GM18870 (cell line): ENCODE data around the gene DOCK2.

Source experiments
- ATAC-seq: cut with Tn5 transposase; IDR thresholded peaks from one replicate; pipeline ENCODE4 v1.9.1; 2021; ENCODE audit warnings: moderate library complexity; ENCODE audit not compliant: unreplicated experiment

DOCK2 gene

DNA sequence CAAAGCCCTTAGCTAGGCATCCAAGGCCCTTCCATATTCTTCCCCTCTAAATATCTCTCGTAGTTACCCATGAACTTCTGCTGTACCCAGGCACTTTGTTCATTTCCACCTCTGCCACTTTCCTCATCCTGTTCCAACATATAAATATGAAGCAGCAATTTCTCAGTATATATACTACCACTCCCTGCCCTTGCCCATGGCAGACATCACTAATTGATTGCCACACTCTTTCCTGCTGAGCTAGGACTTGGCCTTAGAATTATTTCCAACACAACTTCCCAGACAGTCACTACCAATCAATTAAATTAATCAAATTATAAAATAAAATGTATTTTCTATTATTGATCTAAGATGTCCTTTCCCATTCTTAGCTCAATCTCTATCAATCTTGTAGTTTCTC lies 334.7 kb downstream of the DOCK2 start:
- ATAC-seq = no peak

DNA sequence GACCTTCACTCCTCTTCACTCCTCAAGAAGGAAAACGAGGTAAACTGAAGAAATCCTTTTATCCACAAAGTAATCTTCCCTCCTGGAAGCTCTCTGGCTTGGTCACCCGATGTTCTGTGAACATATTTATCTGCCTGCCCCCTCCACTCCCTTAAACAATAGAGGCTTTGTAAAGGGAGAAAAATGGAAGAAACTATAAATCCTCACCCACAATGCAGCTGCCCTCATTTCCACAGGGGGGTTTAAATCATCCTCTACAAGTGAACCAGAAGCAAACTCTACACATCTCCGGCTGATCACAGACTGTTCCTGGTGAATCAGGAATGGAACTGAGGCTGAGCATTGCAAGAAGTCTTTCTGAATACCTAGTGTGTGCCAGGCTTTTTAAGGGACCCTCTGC lies 336.0 kb downstream of the DOCK2 start:
- no peak for ATAC-seq

DNA sequence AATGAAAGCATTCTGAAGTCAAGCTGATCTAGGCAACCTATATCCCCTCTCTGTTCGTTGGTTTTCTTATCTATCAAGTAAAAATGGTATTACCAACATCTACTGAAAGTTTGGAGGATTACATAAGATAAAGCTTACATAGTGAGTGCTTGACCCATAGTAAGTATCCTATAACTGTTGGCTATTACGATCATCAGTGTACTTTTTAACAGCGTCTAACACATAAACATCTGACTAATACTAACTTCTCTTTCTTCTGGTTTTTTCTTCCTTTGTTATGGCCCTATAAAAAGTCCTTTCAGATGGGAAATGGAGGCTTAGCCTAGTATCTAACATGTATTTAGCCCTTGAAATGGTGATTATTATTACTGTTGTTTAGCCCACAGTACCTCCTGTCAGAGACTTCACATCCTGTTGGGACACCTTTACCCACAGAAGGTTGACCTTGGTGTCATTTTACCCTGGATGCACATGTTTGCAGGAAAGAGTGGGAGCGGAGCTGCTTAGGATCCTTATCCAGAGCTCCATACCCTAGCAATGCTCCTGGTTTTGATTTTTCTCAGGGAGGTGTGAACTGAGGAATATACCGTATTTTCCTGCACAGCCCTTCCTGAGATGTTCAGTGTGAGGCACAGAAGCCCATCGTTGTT lies 337.2 kb downstream of the DOCK2 start:
- ATAC-seq = no peak

DNA sequence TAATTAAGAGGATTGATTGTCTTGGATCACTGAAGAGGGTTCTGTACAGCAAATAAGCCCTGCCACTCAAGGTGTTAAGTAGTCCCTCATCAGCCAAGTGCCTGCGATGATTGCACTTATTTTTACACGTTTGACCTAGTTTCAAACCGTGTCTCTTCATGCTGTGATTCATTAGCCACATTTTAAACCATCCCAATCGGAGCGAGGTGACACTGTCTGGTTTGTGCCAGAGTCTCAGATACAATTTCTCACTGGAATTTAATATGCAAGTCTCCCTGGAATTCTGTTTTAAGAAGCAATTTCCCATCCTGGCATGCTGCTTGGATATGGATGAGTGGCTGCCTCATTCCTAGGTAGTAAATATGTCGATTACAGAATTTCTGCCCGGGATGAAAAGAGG lies 341.6 kb downstream of the DOCK2 start:
- ATAC-seq = no peak

DNA sequence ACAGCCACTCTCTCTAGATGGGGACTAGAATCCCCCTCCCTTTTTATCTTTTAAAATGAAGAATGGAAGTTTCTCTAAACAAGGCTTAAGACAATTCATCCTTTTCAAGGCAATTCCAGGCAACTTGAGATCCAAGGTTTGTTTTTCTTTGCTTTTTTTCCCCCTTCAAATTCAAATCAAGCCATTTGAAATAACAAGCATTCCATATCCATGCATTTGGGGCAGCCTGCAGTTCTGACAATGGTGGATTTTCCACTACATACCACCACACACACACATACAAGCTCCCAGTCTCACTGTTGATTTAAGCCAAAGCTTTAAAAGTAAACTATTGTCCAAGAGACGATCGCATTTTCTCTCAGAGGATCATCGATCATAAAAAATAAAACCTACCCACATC lies 342.8 kb downstream of the DOCK2 start:
- ATAC-seq = no peak

DNA sequence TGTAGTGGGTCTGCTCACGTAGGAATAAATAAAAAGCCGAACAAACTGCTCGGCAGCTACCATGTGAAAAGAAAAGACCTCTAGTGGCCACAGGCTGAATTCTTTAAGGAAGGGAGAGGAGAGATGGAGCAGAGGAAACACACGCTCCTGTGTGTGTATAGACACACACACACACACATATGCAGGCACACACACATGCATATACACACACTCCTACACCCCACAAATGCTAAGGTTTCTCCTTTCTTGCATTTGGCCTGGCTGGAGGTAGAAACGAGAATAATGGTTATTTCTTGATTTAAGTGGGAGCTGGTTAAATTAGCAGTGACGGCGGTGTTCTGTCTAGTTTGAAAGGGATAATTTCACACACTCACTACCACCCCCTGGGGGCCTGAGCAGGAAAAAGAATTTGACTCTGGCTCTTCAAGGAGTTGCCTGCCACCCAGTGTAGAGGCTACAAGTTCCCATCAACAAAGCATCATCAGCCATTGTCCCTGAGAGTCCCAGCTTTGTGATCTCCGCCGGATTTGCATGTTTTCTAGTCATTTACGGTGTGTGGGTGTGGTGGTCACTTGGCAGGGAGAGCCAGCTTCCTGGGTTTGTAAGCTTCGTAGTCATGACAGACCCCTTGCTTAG lies 343.5 kb downstream of the DOCK2 start, which contains the start of gene INSYN2B:
TSS of gene INSYN2B (minus strand) at position 78 of the 636 bp plus-strand sequence. CDS start 96,597 bp downstream, outside the sequence.
- no peak for ATAC-seq

DNA sequence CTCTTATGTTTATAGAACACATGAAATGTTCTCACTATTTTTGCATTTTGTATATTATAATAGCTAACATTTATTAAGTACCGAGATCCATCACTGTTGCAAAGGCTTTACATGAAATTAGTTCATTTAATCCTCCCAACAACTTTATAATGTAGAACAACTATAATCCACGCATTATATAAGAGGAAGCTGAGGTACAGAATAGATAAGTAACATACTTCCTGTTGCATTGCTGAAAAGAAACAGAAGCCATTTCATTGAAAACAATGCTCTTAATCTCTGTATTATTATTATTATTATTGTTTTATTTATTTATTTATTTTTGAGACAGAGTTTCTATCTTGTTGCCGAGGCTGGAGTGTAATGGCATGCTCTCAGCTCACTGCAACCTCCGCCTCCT lies 351.1 kb downstream of the DOCK2 start:
- ATAC-seq = no peak

DNA sequence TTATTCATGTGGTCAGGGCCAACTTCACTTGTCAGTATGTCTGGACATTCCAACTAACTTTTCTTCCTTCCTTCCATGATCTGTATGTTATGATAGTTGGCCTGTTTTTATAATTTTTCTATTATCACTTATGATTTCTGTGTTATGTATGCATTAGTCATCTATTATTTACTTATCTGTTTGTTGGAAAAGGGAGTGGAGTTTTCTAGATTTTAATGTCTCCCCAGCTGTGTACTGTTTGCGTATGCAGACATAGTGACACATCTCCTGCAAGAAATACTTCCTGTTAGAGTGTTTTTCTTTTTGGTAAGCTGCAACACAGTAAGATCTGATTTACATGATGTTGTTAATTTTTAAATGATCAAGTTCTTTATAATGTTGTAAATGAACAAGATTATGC lies 351.9 kb downstream of the DOCK2 start:
- no peak for ATAC-seq

DNA sequence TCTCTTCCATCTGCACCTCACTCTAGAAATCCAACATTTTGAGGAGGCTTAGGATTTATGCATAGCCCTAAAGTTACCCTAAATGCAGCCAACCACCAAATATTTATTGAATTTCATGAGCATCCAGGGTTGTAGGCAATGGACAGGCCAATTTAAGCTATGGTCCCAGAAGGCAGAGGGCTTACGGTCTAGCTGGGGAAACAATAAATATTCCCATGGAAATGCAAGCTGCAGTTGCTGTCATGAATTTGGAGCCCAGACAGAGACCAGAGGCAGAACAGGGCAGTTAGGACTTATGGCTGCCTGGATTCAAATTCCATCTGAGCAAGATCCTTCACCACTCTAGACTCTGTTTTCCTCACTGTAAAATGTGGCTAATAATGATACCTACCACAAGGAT lies 352.3 kb downstream of the DOCK2 start:
- no peak for ATAC-seq

DNA sequence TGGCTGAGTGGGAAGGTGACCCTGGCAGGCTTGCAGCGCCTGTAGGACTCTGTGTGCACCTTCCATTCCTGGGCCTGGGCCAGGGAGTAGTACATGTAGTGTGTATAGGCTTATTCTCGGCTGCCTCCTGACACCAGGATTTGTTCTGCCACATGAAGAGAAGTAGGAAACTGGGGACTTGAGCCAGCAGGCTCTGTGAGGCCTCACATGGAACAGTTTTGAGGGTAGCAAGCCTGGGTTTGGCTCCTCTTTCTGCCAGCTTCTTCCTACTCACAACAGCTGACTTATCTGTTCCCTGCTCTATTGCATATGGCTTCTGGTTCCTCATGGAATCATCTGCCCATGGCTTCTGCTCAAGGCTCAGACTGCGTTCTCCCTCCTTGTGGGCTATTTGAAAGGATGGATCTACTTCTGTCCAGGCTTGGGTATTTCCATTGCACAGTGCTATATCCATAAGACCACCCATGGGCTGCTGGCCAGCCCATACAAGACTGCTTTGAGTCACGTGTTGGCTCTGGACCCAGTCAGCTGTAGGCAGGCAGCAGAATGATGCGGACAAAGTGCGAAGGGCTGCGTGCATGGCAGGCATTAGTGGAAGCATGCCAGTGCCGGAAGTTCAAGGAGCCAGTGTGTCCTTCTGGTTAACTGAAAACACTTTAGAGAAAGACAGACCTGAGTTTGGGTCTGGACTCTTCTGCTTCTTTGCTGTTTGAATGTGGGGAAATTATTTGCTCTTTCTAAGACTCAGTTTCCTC lies 354.2 kb downstream of the DOCK2 start:
- ATAC-seq = no peak

DNA sequence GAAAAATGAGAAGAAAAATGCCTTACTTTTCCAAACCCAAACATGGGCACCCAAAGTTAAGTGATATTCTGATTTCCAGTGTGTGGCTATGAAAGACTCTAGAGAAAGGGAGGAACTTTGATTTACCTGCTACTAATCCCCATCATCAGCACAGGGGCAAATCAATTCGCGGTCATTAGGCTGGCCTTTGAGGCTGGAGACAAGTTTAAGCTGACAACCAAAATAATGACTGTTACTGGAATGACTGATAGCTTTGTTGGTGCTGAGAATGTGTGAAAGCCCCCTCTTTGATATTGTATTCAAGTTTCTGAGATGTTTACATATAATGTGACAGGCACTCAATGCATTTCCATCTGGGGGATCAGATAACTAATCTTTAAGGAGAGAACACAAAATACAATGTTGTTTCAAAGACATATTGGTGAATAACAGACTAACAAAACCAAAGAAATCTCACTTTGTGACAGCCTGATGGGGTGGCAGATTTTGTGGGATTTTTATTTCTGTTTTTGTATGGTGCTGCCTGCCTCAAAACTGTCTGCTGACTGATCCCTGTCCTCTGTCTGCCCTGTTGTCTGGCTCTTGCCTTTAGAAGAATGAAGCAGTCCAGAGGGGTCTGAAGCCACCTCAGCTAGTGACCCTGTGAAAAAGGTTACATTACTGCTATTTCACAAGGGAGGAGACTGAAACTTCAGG lies 355.9 kb downstream of the DOCK2 start:
- no peak for ATAC-seq

DNA sequence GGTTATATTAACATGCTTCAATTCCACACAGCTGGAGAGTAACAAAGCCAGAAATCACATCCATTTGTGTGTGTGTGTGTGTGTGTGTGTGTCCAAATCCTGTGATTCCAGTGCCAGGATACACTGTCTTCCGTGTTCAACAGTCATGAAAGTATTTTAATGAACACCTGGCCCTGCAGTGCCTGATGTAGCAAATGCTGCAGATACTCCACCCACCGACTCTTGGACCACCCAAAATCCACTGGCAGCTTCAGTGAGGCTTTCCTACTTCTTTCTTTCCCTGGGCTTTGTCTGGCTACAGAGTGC lies 356.4 kb downstream of the DOCK2 start:
- no peak for ATAC-seq

DNA sequence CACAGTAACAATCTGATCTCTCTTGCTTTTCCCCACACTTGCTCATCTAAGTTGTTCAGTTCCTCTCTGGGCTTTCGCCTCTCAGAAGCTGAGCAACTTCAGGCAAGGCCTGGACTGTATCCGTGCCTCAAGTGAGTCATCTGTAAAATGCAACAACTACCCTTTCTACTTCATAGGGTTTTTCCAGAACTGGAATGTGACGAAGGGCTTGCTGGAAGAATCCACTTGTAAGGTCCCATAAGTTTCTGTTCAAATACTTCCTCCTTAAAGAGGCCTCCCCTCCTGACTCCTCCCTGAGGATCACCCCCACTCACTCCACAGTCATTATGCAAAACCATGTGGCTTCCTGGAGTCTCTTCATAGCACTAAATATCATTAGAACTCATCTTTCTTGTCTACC lies 360.7 kb downstream of the DOCK2 start:
- no peak for ATAC-seq

DNA sequence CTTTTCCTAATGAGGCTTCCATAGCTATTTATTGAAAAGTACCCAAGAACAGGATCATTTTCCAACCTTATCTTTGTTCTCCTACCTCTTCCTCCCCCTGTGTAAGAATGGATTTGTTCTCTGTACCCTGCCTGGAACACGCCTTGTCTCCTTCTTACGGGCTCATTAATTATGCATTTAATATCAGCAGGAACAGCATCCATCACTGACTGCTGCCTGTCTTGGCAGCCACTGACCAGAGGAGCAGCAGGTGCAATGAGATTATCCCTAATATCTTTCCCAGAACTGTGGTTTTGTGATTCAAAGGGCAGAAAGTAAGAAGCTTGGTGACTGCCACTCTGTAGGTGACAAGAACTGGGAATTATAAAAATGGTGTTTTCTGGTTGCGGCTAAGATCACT lies 362.5 kb downstream of the DOCK2 start:
- ATAC-seq = no peak

DNA sequence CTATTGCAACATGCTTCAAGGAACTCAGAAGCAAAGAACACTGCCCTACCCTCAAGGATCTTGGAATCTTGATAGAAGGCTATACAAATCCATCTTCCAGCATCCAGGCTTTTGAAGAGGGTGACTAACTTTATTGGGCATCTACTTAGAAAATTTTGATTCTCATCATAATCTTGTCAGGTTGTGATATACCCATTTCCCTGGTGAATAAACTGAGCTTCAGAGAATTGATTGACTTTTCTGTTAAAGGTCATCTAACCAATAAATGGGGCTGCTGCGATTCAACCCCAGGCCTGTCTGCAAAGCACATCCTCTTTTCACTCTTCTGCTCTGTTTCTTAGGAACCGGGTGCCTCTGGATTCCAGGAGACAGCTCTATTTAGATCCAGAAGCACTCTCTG lies 363.1 kb downstream of the DOCK2 start:
- no peak for ATAC-seq

DNA sequence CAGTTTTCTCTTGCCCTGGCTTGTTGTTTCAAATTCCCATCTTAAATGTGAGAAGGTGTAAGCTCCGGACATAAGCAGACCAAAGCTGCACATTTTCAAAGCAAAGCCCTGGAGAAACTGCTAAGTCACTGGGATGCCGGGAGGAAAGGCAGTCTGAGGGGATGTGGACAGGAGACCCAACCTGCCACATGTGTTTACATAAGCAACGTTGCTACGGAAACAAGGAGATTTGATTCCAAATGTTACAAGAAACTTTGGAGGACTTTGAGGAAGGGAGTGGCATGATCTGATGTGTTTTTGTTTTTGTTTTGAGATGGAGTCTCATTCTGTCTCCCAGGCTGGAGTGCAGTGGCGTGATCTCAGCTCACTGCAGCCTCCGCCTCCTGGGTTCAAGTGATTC lies 368.9 kb downstream of the DOCK2 start:
- ATAC-seq = no peak

DNA sequence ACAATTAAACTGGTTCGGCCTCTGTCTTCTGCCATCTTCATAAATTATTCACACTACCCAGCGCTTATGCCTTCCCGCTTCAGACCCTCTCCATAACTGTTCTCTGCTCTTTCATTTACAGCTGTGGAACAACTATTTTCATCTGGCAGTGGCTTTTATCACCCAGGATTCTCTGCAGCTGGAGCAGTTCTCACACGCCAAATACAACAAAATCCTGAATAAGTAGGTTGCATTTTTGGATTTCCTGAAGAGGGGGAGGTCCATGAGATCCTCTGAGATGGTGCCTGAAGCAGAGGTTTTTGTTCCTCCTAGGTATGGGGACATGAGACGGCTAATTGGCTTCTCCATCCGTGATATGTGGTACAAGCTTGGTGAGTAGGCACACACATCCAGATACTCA lies 371.3 kb downstream of the DOCK2 start:
- no peak for ATAC-seq

DNA sequence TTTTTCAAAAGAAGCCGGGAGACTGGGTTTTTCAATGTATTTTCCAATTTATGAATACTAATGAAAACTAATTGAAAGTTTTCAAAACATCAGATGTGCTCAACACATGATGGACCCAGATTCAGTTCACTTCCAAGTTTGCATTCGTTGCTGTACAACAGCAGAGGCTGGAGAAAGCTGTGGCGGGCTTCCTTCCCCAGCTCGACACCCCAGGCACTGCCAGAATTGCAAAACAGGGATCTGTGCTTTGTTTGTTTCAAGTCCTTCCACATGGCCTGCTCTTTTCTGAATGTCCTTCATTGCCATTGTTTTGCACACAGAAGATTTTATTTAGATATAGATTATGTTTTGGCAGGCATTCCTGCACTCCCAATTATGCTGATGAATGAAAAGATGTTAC lies 373.5 kb downstream of the DOCK2 start:
- ATAC-seq = no peak

DNA sequence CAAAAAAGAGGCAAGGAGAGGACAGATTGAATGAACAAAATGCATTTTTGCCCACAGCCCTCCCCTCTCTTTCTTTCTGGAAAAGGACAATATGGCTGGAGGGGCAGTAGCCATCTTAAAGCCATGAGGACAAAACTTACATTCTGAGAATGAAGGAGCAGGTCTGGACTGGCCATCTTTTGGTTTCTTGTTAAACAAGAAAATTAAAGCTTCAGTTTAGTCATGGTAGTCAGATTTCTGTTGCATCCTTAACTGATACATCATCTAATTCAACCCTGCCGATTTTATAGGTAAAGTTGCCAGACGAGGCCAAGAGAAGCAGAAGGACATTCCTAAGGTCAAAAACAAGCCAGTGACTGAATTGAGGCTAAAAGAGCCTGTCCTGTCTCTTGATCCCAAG lies 374.7 kb downstream of the DOCK2 start:
- ATAC-seq = no peak

DNA sequence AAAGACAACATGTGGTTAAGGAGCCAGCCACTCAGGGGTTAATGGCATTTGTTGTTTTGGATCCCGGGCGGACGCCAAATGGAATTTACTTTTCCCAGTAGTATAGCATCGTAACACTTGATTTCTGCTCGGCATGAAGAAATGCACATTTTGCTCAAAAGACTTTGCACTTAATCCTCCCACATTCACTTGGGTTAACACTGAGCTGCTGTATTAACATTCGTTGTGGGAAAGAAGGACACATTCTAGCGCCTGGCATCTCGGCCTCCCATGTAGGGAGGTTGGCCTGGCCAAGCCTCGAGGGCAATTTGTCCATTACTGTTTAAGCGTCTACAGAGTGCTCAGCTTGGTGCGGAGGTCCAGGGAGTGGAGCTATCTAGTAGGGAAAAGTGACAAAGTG lies 375.5 kb downstream of the DOCK2 start:
- ATAC-seq = no peak

DNA sequence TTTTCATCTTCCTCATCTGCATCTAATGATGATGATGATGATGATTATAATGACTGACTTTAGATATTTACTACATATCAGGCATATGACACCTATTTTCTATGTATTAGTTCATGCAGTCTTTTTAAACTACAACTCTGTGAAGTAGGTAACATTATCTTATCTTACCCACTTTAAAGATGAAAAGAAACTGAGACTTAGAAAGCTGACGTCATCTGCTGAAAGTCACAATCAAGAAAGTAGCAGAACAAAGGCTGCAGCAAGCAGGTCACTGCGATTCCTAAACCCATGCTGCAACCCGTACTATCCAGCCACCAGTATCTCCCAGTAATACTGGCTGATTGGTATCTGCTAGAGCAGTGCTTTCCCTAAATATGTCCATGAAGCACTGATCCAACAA lies 383.3 kb downstream of the DOCK2 start:
- ATAC-seq = no peak

DNA sequence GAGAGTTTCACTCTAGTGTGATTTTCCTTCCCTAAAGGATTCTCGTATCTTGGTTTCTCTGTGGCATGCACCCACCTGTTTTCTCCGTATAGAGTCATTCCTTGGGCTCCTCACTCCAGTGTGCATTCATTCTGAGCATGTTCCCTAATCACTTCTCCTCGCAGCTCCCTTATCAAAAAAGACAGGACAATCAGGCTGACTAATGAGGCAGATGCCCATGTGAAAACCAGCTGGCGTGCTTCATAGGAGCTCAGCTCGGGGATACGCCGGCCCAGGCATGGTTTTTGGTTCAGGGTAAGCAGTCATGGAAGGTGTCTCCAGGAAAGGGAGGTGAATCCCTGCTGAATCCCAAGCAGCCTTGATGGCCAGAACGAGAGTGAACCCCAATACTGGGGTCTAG lies 384.4 kb downstream of the DOCK2 start:
- ATAC-seq = no peak
